Activated CD8-positive, alpha-beta memory T cell treated with anti-CD3 and anti-CD28 coated beads for 36 hours (primary cell): Measurements from ENCODE around the gene SLC39A13. TPM values are rescaled to one million over a fixed set of nuclear protein-coding genes. Genes with fewer than 3 reads are reported as not detected.

Experiments
- CTCF ChIA-PET: fragments of 350-600 bp; sonication (Branson Sonifier 250); formaldehyde crosslinking; loops from one replicate; lab custom pipeline; 2021; ENCODE audit warnings: antibody characterized with exemption; lab: Charles Lee
- POLR2A ChIA-PET: fragments of 350-600 bp; sonication (Branson Sonifier 250); formaldehyde crosslinking; loops from one replicate; lab custom pipeline; 2021; ENCODE audit warnings: antibody characterized with exemption; lab: Charles Lee
- total RNA-seq, 2 experiments: library from RNA; stranded (reverse); gene quantifications; one replicate each; pipeline ENCODE4 v1.2.3, GENCODE V29; 2021

SLC39A13 gene
- total RNA-seq, 2 experiments from 2014 or later = 17.3 to 19.2 TPM

GRCh38 chr11:47378836-47379170, 29.6 kb upstream of the SLC39A13 start:
- POLR2A ChIA-PET = no interaction called here
- CTCF ChIA-PET = no interaction called here

GRCh38 chr11:47379317-47379716, 29.1 kb upstream of the SLC39A13 start:
- ChIA-PET CTCF (no interaction called here), POLR2A (no interaction called here)

GRCh38 chr11:47380078-47380477, 28.3 kb upstream of the SLC39A13 start:
- POLR2A ChIA-PET = no interaction called here
- CTCF ChIA-PET = no interaction called here

- ChIA-PET CTCF (interaction anchor here (1.5 kb wide), 1 partner anchor 9 kb away, joined by 6 read pairs; no protein-coding TSS in a partner anchor), POLR2A (no interaction called here)
Measured at GRCh38 chr11:47383071-47383470, 25.3 kb upstream of the SLC39A13 start.

GRCh38 chr11:47384498-47384897, 23.9 kb upstream of the SLC39A13 start:
- POLR2A ChIA-PET = no interaction called here
- CTCF ChIA-PET = no interaction called here

GRCh38 chr11:47387944-47388696, 20.3 kb upstream of the SLC39A13 start:
- POLR2A ChIA-PET = interaction anchor here (1.2 kb wide), 1 partner anchor 17 kb away, joined by 3 read pairs; no protein-coding TSS in a partner anchor
- CTCF ChIA-PET = interaction anchor here (3.8 kb wide), 1 partner anchor 14 kb away, joined by 16 read pairs; no protein-coding TSS in a partner anchor

- ChIA-PET CTCF (interaction anchor here (0.8 to 3.8 kb wide), 2 partner anchors 15 to 16 kb away, joined by 3 to 16 read pairs; no protein-coding TSS in a partner anchor), POLR2A (no interaction called here)
Measured at GRCh38 chr11:47388697-47389576, 19.5 kb upstream of the SLC39A13 start.

- ChIA-PET POLR2A (no interaction called here), CTCF (interaction anchor here (0.8 to 3.8 kb wide), 2 partner anchors 16 to 17 kb away, joined by 3 to 16 read pairs; no protein-coding TSS in a partner anchor)
Measured at GRCh38 chr11:47389577-47390421, 18.6 kb upstream of the SLC39A13 start.

GRCh38 chr11:47390422-47390760, 18.0 kb upstream of the SLC39A13 start:
- ChIA-PET POLR2A (no interaction called here), CTCF (no interaction called here)

GRCh38 chr11:47391077-47391583, 17.3 kb upstream of the SLC39A13 start:
- POLR2A ChIA-PET = no interaction called here
- CTCF ChIA-PET = interaction anchor here (1.8 kb wide), 1 partner anchor 17 kb away, joined by 5 read pairs; no protein-coding TSS in a partner anchor

GRCh38 chr11:47391711-47392432, 16.5 kb upstream of the SLC39A13 start:
- ChIA-PET CTCF (interaction anchor here (0.9 to 1.8 kb wide), 4 partner anchors 8 to 21 kb away, joined by 3 to 5 read pairs (median 4); no protein-coding TSS in a partner anchor), POLR2A (interaction anchor here (0.6 kb wide), 1 partner anchor 175 kb away, joined by 4 read pairs; no protein-coding TSS in a partner anchor)

GRCh38 chr11:47392546-47393162, 15.7 kb upstream of the SLC39A13 start:
- POLR2A ChIA-PET = no interaction called here

GRCh38 chr11:47393163-47394049, 15.0 kb upstream of the SLC39A13 start:
- POLR2A ChIA-PET = interaction anchor here (1.1 to 1.3 kb wide), 2 partner anchors 10 to 14 kb away, joined by 3 read pairs; no protein-coding TSS in a partner anchor

More at GRCh38 chr11:47392546-47393162, 15.7 kb upstream of the SLC39A13 start:
- CTCF ChIA-PET = interaction anchor here (0.6 to 2.5 kb wide), 6 partner anchors 8 to 167 kb away, joined by 3 to 14 read pairs (median 4); no protein-coding TSS in a partner anchor

GRCh38 chr11:47394050-47394321, 14.4 kb upstream of the SLC39A13 start:
- ChIA-PET POLR2A (interaction anchor here (1.1 to 1.3 kb wide), 2 partner anchors 9 to 13 kb away, joined by 3 read pairs; no protein-coding TSS in a partner anchor), CTCF (interaction anchor here (1.0 to 2.5 kb wide), 2 partner anchors 18 to 20 kb away, joined by 6 to 14 read pairs; no protein-coding TSS in a partner anchor)

More at GRCh38 chr11:47393163-47394049, 15.0 kb upstream of the SLC39A13 start:
- CTCF ChIA-PET = interaction anchor here (0.6 to 2.5 kb wide), 4 partner anchors 12 to 167 kb away, joined by 3 to 14 read pairs (median 5); no protein-coding TSS in a partner anchor

GRCh38 chr11:47394322-47395222, 13.8 kb upstream of the SLC39A13 start:
- POLR2A ChIA-PET = interaction anchor here (1.1 to 1.3 kb wide), 2 partner anchors 8 to 13 kb away, joined by 3 read pairs; no protein-coding TSS in a partner anchor
- CTCF ChIA-PET = interaction anchor here (1.0 to 2.5 kb wide), 3 partner anchors 9 to 20 kb away, joined by 3 to 14 read pairs (median 6); no protein-coding TSS in a partner anchor
